LNCaP clone FGC (cell line): ENCODE measurements around the gene USP3.

Experiments
- DNase-seq: peaks from one replicate; pipeline ENCODE4 v3.0.0-alpha.2; 2011; ENCODE audit warnings: low read depth
- H3K4me3 ChIP-seq: 2 replicates; pipeline ENCODE4 v1.5.1; 2011; ENCODE audit warnings: mild to moderate bottlenecking, low read depth, low read length, control low read depth
- CTCF ChIP-seq: IDR thresholded peaks from 2 replicates; pipeline ENCODE4 v1.5.1; 2012; ENCODE audit warnings: mild to moderate bottlenecking; ENCODE audit not compliant: control insufficient read depth, insufficient read depth; ENCODE audit errors: extremely low read depth

The USP3 gene

GRCh38 chr15:63630036-63630751, 125.8 kb downstream of the USP3 start:
- no peak for TF ChIP-seq CTCF
- no peak for DNase-seq
- no peak overlapping the region for H3K4me3 ChIP-seq

- no peak overlapping the region for H3K4me3 ChIP-seq
- no peak for TF ChIP-seq CTCF
- no peak for DNase-seq
Observed at GRCh38 chr15:63633312-63633711, 128.9 kb downstream of the USP3 start.

GRCh38 chr15:63634154-63634553, 129.8 kb downstream of the USP3 start:
- no peak for DNase-seq
- no peak for TF ChIP-seq CTCF
- no peak overlapping the region for H3K4me3 ChIP-seq

GRCh38 chr15:63636518-63637061, 132.2 kb downstream of the USP3 start:
- TF ChIP-seq CTCF = no peak
- no peak overlapping the region for H3K4me3 ChIP-seq
- DNase-seq = no peak

GRCh38 chr15:63638839-63639238, 134.4 kb downstream of the USP3 start:
- no peak for TF ChIP-seq CTCF
- DNase-seq = no peak
- no peak overlapping the region for H3K4me3 ChIP-seq

GRCh38 chr15:63640146-63640545, 135.8 kb downstream of the USP3 start:
- DNase-seq = no peak
- H3K4me3 ChIP-seq = no peak overlapping the region
- no peak for TF ChIP-seq CTCF
